ENCODE data around the gene PRICKLE2. TPM values are rescaled to one million over a fixed set of nuclear protein-coding genes. Genes with fewer than 3 reads are reported as not detected.

PRICKLE2 gene, protein sequence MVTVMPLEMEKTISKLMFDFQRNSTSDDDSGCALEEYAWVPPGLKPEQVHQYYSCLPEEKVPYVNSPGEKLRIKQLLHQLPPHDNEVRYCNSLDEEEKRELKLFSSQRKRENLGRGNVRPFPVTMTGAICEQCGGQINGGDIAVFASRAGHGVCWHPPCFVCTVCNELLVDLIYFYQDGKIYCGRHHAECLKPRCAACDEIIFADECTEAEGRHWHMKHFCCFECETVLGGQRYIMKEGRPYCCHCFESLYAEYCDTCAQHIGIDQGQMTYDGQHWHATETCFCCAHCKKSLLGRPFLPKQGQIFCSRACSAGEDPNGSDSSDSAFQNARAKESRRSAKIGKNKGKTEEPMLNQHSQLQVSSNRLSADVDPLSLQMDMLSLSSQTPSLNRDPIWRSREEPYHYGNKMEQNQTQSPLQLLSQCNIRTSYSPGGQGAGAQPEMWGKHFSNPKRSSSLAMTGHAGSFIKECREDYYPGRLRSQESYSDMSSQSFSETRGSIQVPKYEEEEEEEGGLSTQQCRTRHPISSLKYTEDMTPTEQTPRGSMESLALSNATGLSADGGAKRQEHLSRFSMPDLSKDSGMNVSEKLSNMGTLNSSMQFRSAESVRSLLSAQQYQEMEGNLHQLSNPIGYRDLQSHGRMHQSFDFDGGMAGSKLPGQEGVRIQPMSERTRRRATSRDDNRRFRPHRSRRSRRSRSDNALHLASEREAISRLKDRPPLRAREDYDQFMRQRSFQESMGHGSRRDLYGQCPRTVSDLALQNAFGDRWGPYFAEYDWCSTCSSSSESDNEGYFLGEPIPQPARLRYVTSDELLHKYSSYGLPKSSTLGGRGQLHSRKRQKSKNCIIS
- total RNA-seq: 10 to 100 TPM; 23.4 to 41.5 TPM

DNA sequence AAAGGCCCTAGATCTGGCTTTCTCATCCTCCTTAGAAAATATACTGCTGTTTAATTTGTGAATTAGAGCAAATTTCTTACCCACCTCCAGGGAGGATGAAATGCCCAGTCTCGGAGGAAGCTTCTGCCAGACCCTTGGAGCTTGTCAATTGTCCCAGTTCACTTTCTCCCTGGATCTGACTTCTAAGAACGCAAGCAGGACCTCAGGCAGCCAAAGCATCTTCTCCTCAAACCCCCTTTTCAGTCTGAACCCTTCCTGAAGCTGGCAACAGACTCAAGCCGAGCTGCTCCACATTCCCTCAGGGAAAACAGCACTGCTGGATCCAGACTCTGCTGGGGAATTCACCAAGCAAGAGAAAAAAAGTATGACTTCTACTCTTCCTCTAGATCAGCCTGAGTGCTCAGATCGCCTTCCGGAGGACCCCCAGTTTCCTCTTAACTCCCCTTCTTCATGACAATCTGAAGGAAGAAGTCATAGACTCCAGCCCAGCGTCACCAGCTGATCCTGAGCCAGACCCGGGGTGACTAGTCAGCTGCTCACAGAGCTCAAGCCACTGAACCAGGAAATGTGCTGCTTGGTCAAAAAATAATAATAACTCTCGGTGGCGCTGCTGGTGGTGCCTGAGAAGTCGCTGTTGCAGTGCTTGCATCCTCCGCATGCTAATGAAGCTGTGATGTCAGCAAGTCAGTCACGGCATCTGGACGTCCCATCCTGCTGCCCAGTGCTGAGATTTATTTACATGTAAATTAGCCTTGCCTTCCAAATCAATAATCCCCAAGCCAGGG, at the start of gene PRICKLE2:
Gene PRICKLE2 (minus strand): TSS at position 641 of the 785 bp plus-strand sequence. CDS start 26,539 bp downstream, outside the sequence.
- no peaks in the 10 kb centered on the region for H3K9me3 ChIP-seq
- H3K36me3 ChIP-seq (replicated peaks in 1 of 2; ENCODE audit: insufficient read depth in 1 of 2, low read depth in 2 of 2): no peaks in the 10 kb centered on the region
- 53 to 55% methylated on average over 13 of the region's 13 CpGs for WGBS, 2 donors
- H3K27me3 ChIP-seq: no peaks in the 10 kb centered on the region
- peak; percentile 89 for ATAC-seq
- peaks cover 6% of the 10 kb centered on the region for H3K4me1 ChIP-seq
- DNase-seq: peak; percentile 59 to 72 (median 69)
- intact Hi-C loops (cut with DNase I): no loop called here
- H3K4me3 ChIP-seq: no peak within 1 kb of the TSS
- TF ChIP-seq, protein P1, sequence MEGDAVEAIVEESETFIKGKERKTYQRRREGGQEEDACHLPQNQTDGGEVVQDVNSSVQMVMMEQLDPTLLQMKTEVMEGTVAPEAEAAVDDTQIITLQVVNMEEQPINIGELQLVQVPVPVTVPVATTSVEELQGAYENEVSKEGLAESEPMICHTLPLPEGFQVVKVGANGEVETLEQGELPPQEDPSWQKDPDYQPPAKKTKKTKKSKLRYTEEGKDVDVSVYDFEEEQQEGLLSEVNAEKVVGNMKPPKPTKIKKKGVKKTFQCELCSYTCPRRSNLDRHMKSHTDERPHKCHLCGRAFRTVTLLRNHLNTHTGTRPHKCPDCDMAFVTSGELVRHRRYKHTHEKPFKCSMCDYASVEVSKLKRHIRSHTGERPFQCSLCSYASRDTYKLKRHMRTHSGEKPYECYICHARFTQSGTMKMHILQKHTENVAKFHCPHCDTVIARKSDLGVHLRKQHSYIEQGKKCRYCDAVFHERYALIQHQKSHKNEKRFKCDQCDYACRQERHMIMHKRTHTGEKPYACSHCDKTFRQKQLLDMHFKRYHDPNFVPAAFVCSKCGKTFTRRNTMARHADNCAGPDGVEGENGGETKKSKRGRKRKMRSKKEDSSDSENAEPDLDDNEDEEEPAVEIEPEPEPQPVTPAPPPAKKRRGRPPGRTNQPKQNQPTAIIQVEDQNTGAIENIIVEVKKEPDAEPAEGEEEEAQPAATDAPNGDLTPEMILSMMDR (IDR thresholded peaks at IDR 0.05): peak in 4 of 7 experiments; percentile 27 to 31 (median 28)
- peak in 2 of 3 donors; percentile 16 to 42 for TF ChIP-seq POLR2A (IDR thresholded peaks at IDR 0.05)
- H3K27ac ChIP-seq: peak within 1 kb of the TSS; percentile 39 to 64 (median 50)

GRCh38 chr3:64272842-64273241, 47.6 kb upstream of the PRICKLE2 start:
- H3K27ac ChIP-seq: no peak overlapping the region
- WGBS, 2 donors: 90 to 94% methylated on average over 3 of the region's 3 CpGs
- intact Hi-C loops (cut with DNase I): no loop called here
- no peaks in the 10 kb centered on the region for H3K27me3 ChIP-seq
- H3K9me3 ChIP-seq: no peaks in the 10 kb centered on the region
- no peak for TF ChIP-seq POLR2A (IDR thresholded peaks at IDR 0.05)
- TF ChIP-seq, protein P1 (IDR thresholded peaks at IDR 0.05): no peak
- H3K36me3 ChIP-seq (replicated peaks in 1 of 2; ENCODE audit: insufficient read depth in 1 of 2, low read depth in 2 of 2): no peaks in the 10 kb centered on the region
- no peak for ATAC-seq
- H3K4me1 ChIP-seq: peaks cover 10% of the 10 kb centered on the region
- no peak for DNase-seq
- no peak overlapping the region for H3K4me3 ChIP-seq

- no peaks in the 10 kb centered on the region for H3K9me3 ChIP-seq
- peaks cover 10% of the 10 kb centered on the region for H3K4me1 ChIP-seq
- H3K4me3 ChIP-seq: no peak overlapping the region
- intact Hi-C loops (cut with DNase I): no loop called here
- TF ChIP-seq, protein P1 (IDR thresholded peaks at IDR 0.05): no peak
- no peak for TF ChIP-seq POLR2A (IDR thresholded peaks at IDR 0.05)
- no peak for DNase-seq
- H3K27ac ChIP-seq: no peak overlapping the region
- no peak for ATAC-seq
- H3K36me3 ChIP-seq (replicated peaks in 1 of 2; ENCODE audit: insufficient read depth in 1 of 2, low read depth in 2 of 2): no peaks in the 10 kb centered on the region
- 88 to 89% methylated on average over 2 of the region's 2 CpGs for WGBS, 2 donors
- H3K27me3 ChIP-seq: no peaks in the 10 kb centered on the region
These were observed 47.0 kb upstream of the PRICKLE2 start for GRCh38 chr3:64272271-64272670.

DNA sequence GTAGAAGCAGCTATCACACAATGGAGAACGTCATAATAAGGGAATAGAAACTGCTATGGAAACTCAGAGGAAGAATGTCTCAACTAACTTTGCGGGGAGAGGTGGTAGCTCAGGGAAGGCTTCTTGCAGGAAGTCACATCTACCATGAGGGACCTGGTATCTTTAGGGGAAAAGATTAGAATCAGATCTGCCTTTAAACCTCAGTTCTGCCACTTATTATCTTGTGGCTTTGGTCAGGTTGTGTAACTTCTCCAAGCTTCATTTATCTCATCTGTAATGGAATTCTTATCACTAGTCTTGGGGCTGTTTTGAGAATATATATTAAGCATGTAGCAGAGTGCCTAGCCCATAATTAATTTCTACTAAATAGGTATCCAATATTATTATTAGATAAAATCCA, 46.4 kb upstream of the PRICKLE2 start:
- Histone ChIP-seq H3K27me3 (no peaks in the 10 kb centered on the region), H3K27ac (no peak overlapping the region), H3K36me3 (replicated peaks in 1 of 2; ENCODE audit: insufficient read depth in 1 of 2, low read depth in 2 of 2) (no peaks in the 10 kb centered on the region), H3K4me1 (peaks cover 10% of the 10 kb centered on the region), H3K9me3 (no peaks in the 10 kb centered on the region), H3K4me3 (no peak overlapping the region)
- WGBS, 2 donors: 85 to 90% methylated on average over 2 of the region's 2 CpGs
- DNase-seq (no peak), ATAC-seq (no peak)
- TF ChIP-seq, protein P1 (IDR thresholded peaks at IDR 0.05): no peak
- no peak for TF ChIP-seq POLR2A (IDR thresholded peaks at IDR 0.05)
- intact Hi-C loops (cut with DNase I): no loop called here

All from body of pancreas (tissue), 4 donors.